ENCODE results near the gene TCF4. TPM values are rescaled to one million over a fixed set of nuclear protein-coding genes. Genes with fewer than 3 reads are reported as not detected.

The TCF4 gene
- total RNA-seq, 1 donor from 2014 or later: 344 TPM

DNA sequence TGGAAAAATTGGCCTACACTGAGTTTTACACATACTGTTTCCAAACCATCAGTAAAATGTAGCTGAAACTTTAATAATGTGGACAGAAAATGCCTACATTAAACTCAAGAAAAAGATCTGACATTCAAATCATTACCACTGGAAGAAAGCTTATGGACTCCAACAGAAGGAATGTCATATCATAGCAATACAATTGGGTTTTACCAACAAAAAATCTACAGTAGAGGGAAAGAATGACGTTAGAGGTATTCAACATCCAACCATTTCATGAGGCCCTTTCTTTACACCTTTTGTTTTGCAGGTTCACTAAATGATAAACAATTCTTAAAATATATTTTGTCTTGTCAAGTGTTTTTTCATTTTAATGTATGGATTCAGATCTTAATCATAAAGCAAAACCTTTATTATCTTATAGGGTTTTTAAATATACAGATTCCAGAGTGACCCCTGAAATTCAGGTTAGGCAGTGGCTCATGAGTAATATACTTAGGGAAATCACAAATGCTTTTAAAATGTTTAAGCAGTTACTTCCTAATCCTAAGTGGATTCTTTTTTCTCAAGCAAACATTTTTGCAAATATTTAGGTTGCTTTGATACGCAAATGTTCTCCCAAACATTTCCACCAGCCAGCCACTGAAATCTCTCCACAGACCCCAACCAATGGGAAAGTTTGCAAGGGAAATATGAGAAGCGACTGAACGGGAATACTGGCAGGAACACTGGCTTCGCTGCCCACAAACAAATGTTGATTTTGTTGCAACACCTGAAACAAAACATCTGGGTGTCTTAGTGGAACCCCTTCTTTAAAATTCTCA, 168.7 kb downstream of the TCF4 start:
- DNase-seq (ENCODE audit: extremely low read depth, low read depth, low spot score): no peak

DNA sequence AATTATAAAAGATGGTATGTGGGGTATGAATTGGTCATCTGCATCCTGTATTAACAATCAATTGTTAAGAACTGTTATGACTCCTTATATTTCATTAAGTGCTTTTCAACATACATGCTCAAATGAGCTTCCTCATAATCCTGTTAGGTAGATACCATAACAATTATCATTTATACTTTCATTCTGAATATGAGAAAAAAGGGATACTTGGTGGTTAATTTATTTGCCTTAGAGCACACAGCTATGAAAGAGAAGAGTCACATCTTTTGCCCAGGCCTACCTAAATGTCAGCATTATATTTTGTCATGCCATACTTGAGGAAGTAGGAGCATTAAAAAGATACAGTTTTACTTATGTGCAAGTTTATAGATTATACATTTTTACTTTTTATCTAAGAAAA, 169.6 kb downstream of the TCF4 start:
- no peak for DNase-seq (ENCODE audit: extremely low read depth, low read depth, low spot score)

DNA sequence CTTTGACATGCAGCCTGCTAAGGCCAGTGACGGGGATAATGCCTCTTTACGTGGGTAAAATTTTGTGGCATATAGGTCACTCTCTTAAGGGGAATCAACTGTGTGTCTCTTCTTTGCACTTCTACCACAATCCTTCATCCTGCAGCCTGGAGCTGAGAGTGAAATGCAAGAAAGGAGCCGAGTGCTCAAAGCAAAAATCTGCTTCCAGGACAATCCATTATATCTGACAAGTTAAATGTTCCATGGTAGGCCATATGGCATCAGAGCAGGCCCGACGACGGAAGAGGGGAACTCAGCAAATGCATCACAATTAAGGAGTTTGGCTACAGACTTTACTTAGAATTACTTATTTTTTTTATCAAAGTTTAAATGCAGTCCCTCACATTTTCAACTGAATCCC, 171.2 kb downstream of the TCF4 start:
- DNase-seq (ENCODE audit: extremely low read depth, low read depth, low spot score): no peak

DNA sequence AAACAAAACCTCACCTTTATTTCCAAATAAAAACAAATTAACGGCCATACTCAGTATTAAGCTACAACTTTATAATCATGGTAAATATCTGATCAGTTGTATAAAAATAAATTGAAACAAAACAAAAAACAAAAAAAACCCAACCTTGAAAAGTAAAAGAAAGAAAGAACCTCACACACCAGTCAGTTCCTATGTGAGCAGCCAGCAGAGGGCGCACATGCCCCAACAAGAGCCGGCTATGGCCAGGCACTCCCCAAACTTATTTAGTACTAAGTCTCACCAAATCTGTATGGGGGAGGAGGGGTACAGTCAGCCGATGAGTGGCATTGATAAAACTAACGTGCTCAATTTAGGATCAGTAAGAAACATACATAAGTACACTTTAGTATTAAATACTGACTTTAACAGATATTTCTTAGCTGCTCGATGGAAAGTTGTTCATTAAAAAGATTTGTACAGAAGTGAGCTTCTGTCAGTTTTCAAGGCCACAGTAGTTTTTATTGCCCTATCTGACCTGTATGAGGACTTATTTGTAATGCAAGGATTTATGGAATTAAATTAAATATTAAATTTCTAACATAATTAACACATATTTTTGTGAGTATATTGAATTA, 172.6 kb downstream of the TCF4 start:
- no peak for DNase-seq (ENCODE audit: extremely low read depth, low read depth, low spot score)

DNA sequence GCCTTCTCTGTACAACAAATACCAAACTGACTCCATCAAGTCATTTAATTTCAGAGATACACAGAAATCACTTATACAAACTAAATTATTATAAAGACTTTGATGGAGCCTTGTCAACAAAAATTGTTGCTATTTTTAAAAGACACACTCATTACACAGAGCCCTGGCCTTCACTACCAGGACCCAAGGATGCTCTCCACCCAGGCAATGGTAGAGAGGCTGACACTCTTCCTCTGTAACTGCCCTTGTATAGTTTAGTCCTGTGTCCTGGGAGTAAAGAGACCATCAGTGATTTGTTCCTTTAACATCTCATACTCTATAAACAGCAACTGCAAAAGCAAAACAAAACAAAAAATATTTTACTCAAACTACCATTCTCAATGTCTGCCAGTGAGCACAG, 173.5 kb downstream of the TCF4 start:
- no peak for DNase-seq (ENCODE audit: extremely low read depth, low read depth, low spot score)

DNA sequence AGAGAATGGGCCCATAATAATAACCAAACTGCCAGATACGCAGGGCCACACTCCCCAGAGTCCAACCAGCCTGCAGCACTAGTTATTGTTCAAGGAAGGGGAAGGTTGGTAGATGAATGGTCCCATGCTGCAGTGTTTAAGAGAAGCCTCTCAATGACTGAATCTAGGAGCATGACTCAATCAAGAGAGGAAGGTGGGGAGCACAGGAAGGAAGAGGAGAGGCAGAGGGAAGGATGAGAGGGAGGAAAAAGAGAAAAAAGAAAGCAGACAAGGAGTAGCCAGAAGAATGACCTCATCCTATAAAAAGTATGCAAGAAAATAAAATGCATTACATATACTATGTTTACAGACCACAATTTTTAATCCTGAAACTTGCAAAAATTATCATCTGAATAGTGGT, 174.5 kb downstream of the TCF4 start:
- no peak for DNase-seq (ENCODE audit: extremely low read depth, low read depth, low spot score)

DNA sequence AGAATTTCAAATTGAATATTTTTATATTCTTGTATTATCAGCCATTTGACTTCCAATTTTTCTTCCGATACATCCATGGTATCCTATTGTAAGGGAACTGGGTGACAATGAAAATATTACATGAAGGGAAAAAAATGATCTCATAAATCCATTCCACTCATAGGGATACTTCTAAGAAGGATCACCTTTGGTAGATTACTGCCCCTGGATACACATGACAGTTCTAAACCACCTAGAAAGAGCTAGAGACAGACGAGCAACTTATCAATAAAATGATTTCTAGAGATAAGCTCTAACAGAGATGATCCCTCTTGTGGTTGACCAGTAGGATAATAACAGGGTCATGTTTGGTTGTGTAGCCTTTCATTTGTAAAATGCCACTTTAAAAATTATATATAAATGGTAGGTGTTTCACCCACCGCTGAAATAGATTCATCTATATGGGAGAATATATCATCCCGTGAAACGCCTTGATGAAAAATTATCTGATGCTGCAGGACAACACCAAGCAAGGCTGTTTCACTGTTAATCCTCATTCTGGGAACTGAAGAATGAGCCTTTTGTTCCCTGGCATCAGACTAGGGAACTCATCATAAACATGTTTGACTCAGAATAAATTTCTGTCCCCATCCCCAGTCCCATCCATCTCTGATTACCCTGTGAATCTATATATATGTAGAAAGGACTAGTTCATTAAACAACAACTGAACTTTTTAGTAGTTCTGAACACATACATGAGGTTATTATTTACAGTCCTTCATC, 180.0 kb downstream of the TCF4 start:
- DNase-seq (ENCODE audit: extremely low read depth, low read depth, low spot score): no peak

DNA sequence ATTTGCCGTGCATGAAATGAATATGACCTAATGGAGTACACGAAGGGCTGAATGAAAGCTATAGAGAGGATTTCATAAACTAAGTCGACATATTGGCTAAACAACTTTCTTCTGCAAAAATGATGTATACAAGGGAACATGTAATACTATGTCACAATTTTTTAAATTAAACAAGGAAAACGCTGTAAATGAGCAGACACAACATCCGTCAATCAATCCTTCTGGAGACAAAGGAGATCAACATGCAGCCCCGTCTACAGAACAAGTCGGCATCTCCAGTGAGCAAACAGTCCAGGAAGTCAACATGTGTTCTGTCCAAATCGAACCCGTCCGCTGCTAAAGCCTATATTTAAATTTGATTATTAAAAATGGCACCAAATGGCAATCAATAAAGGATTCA, 180.8 kb downstream of the TCF4 start:
- no peak for DNase-seq (ENCODE audit: extremely low read depth, low read depth, low spot score)

DNA sequence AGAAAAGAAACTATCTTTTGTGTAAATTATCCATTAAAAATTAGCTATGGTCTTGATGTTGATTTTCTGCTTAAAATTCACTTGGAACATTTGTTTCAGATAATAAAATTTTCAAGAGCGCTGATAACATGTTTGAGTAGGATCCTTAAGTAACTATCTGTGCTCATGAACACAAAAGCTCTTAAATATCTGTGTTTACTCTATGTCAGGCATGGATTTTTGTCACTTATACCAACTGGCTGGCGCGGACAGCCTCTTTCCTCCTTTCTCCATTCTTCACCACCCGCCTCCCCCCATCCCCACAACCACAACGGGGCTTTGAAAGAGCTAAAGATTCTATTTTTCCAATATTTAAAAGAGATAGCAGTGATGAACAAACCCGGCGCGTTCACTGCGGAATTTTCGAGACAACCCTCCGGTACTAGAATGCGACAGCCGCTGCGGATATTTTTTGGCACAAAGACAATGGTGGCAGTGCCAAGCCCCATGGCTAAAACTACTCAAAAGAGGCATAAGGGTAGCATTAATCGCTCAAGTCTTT, 181.5 kb downstream of the TCF4 start:
- DNase-seq (ENCODE audit: extremely low read depth, low read depth, low spot score): no peak

DNA sequence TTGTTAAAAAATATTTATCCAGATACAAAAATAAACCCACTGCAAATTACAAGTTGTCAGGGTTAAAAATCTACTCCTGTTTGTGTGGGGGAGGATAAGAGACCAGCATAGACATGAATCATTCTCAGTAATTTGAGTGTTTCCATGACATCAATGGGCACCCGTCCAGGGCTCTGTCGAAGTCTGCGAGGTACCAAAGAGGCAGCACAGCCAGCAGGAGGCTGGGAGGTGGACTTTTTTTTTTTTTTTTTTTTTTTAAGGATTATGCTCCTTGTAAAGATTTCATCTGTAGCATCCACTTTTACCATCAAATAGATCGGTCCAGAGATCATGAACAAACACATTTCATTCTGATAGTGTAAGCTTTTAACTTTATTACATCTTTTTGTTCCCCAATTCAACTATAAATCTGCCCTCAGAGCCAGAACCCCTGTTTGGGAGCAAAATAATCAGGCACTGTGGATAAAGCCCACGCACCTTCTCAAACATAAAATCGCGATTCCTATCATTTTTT, 182.0 kb downstream of the TCF4 start:
- DNase-seq (ENCODE audit: extremely low read depth, low read depth, low spot score): peak; percentile 87

DNA sequence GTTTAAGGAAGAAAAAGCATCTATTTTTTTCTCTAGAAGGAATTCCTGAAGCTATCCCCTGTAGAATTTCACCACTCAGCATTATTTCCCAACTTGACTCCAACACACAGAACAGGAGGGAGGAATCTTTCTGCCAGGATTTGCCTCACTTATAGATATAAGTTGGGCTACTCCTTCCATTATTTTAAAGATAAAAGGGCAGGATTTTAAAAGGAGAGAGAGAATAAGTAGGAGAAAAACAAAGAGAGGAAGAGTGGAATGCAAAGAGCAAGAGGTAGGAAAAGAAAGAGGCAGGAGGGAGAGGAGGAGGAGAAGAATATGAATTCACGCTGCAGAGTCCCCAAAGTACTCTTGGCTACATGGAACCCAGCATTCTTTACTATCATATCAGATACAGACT, 182.5 kb downstream of the TCF4 start:
- no peak for DNase-seq (ENCODE audit: extremely low read depth, low read depth, low spot score)

DNA sequence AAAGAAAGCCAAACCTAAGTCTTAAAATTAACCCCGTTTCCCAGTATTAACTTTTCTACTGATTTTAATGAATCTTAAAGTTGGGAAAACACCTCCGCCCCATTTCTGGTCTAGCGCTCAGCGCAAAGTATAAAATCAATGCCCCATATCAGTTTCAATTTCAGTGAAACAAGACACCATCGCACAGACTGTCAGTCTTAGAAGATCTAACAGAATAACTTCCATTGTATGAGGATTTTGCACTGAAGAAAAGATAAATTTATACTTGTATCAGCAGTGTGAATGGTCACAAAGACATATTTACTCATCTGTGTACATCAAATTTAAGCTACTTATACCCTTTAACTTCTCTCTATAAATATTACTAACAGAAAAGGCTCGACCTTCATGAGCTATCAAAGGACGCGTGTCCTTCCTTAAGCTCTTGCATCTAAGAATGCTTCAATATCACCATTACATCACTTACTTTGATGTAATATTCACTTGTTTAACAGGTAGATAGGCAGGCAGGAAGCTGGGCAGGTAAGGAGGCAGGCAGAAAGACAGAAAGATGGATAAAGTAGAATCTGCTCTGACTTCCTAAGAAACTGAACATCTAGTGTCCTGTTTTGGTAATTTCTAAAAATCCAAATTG, 183.0 kb downstream of the TCF4 start:
- DNase-seq (ENCODE audit: extremely low read depth, low read depth, low spot score): no peak

DNA sequence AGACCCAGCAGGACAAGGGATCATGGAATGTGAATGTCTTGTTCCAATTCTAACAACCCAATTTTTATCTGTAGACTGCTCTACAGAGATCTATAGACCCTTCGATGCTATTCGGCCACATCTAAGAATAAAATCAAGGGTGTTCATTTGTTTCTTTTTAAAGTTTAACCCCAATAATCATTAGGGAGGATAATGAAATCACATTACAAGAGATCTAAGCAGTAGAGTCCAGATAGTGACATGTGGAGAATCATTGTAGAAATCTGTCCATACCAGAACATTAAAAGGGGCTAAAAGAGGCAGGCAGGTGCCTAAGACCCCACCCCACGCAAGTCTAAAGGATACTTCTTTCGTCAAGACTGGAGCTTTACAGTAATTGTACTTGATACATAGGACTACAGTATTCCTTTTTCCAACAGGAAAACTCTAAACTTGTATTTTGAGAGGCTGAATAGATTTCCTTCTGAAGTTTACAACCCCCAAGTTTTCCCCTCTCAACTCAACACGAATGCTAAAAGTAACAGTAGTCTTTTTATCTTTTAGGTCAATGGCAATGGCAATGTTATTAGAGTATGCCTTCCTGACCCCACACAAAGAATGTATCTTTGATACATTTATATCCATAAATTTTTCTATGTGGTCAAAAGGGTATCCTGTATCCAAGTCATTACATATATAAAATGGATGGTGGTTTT, 183.7 kb downstream of the TCF4 start:
- DNase-seq (ENCODE audit: extremely low read depth, low read depth, low spot score): no peak

DNA sequence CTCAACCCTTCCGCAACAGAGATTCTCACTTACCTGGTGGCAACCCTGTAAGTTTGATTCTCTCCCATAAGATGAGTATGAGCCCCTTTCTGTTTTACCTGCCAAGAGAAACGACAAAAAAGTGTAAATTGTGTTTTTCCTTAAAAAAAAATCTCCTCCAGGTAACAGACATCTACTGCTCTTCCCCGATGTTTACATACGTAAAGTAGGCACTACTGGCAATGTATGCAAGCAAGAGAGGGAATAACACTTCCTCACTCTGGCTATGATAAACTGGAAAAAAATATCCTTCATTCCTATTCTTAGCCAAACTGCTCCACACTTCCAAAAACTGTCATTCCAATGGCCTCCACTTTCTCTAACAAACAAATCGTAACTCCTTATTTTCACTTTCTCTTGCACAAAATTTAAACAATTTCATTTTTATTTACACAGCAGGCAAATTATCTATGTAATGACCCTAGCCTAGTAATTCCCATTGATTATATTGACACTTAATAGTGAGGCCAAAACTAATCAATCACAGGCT, 184.5 kb downstream of the TCF4 start:
- DNase-seq (ENCODE audit: extremely low read depth, low read depth, low spot score): no peak

DNA sequence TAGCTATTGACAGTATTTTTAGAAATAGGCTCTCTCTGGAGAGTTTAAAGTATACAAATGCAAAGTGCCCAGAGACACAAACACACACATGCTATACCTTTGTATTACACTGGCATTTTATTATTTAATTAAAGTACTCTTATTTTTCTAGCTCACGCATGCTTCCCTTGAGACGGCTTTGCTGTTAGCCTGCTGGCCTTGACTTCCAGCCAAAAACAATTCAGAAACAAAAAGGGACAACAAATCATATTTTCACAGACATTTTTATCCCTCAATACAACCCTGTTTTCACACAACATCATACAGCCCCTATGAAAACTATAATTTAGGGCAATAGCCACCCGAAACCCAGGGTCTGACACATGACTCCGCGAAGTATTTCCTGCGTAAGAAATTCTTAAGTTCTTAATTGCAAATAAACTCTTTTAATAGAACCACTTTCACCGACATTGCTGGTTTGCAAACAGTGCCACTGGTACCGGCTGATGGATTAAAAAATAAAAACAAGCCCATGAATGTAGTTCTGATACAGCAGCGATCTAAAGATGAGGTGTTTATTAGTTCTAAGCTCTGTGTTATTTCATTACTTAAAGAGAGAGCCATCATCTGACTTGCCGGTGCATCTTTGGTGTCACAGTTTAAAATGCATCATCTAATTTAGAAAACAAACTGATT, 185.1 kb downstream of the TCF4 start:
- DNase-seq (ENCODE audit: extremely low read depth, low read depth, low spot score): peak; percentile 84

DNA sequence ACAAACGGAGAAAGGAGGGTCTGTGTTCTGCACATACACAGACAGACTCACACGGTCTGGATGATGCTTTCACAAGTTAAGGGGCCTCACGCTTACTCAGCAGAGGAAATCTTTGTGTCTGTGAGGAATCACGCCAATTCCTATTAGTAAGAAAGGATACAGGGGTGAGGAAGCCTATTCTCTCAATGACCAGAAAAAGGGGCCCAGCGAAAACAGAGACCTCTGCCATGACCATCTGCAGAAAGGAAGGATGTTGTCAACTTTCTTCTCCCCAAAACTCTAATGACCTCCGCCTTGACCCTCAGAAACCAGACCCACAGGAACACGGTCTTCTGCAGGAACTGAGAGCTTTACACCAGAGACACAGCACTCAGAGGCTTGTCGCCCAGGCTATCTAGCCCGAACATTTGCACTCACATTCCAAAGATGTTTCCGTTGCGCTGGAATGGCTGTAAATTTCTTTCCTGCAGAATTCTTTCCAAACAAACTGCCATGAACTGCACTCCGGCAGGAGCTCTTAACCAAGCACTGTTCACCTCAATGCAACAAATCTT, 186.3 kb downstream of the TCF4 start:
- DNase-seq (ENCODE audit: extremely low read depth, low read depth, low spot score): peak; percentile 94

DNA sequence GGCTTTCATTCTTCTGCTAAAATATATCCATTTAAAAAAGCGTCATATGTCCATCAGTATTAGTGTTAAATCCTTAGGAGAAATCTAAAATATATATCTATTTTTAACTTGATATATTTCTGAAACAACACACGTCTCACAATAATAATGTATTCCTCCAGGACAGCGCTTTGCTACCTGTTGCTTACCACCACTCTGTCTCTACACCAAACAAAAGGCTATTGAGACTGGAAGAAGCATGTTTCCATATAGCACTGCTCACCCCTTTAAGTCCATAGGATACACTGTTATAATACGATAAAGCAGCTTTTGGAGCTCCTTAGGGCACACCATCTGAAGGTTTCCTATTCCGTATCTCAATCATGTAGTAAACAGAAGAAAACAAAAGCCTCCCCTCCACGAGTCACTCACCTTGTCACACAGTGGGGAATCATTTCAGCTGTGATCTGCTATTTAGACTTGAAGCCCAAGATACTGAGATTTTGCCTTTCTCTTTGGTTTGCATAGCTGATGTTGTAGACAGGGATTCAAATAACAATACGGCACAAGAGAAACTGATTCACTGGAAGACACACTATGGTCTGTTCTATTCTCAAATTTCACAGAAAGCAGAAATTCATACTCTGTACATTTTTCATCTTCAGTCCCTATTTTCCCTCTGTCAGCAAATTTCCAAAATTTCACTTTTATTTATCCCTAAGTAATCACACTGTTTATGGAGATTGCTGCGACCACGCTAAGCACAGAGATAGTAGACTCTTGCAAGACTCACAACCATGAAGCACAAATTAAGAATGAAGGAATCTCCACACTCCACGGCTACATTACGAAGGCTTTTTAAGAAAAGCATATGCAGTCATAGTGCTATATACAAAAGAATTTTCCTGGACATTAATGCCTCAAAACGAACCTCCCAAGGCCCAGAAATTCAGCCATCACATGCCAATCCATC, 187.1 kb downstream of the TCF4 start:
- DNase-seq (ENCODE audit: extremely low read depth, low read depth, low spot score): no peak

DNA sequence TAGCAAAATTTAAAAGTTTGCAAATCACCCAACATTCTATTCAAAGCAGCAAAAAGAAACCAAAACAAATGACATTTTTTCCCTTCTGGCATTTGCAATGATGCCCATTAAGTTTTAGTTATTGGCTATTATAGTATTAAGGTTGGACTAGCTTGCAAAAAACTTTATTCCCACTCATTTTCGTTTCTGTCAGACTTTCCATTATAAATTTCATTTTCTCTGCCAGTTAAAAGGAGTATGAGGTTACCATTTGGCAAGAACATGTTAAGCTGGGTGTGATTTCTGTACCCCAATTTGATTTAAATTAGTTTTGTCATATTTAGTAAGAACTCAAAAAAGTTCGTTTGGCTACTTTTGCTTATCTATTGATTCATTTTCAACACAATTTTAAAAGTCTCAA, 187.9 kb downstream of the TCF4 start:
- no peak for DNase-seq (ENCODE audit: extremely low read depth, low read depth, low spot score)

All from glomerular endothelial cell (primary cell).